Mesenchymal stem cell (in vitro differentiated cells and primary cell): Measurements from ENCODE around the gene SEC16A.
A peak's percentile ranks its signal among the peaks of the same experiment; 100 is the strongest.

ENCODE experiments used
- DNase-seq: peaks from one replicate; pipeline ENCODE4 v3.0.0-alpha.2; 2013
- H2AFZ ChIP-seq: one replicate; pipeline ENCODE4 v1.6.1; 2013; ENCODE audit warnings: low read depth, mild to moderate bottlenecking, control low read depth, inconsistent platforms, low read length, moderate library complexity
- H2AK5ac ChIP-seq: 2 replicates; pipeline ENCODE4 v1.6.1; 2013; ENCODE audit warnings: low read length, moderate library complexity, mild to moderate bottlenecking, inconsistent platforms; ENCODE audit not compliant: severe bottlenecking
- H2BK120ac ChIP-seq: one replicate; pipeline ENCODE4 v1.6.1; 2013; ENCODE audit warnings: low read depth, mild to moderate bottlenecking, inconsistent platforms, low read length, moderate library complexity
- H2BK12ac ChIP-seq, 2 experiments: one replicate each; pipeline ENCODE4 v1.6.1; 2013; ENCODE audit warnings: inconsistent platforms in 2 of 2, low read length in 2 of 2, mild to moderate bottlenecking in 2 of 2, moderate library complexity in 2 of 2, control low read depth in 1 of 2
- H2BK15ac ChIP-seq: one replicate; pipeline ENCODE4 v1.6.1; 2013; ENCODE audit warnings: mild to moderate bottlenecking, low read depth, inconsistent platforms; ENCODE audit not compliant: poor library complexity, severe bottlenecking
- H2BK5ac ChIP-seq: 2 replicates; pipeline ENCODE4 v1.6.1; 2013; ENCODE audit warnings: low read depth, mild to moderate bottlenecking, low read length, control low read depth, inconsistent platforms; ENCODE audit not compliant: poor library complexity, severe bottlenecking
- H3K14ac ChIP-seq, 2 experiments: one replicate each; pipeline ENCODE4 v1.6.1; 2013; ENCODE audit warnings: inconsistent platforms in 2 of 2, low read length in 2 of 2, control low read depth in 1 of 2, mild to moderate bottlenecking in 1 of 2, moderate library complexity in 1 of 2
- H3K18ac ChIP-seq, 2 experiments: one replicate each; pipeline ENCODE4 v1.6.1; 2013; ENCODE audit warnings: inconsistent platforms in 2 of 2, low read length in 2 of 2, control low read depth in 1 of 2, low read depth in 1 of 2, mild to moderate bottlenecking in 1 of 2
- H3K23ac ChIP-seq, 2 experiments: one replicate each; pipeline ENCODE4 v1.6.1; 2013; ENCODE audit warnings: inconsistent platforms in 2 of 2, low read length in 2 of 2, mild to moderate bottlenecking in 2 of 2, moderate library complexity in 2 of 2, control low read depth in 1 of 2
- H3K27ac ChIP-seq: 2 replicates; pipeline ENCODE4 v1.5.1; 2013; ENCODE audit warnings: mild to moderate bottlenecking, moderate library complexity, low read length, control low read depth, inconsistent platforms; ENCODE audit not compliant: poor library complexity, severe bottlenecking
- H3K27me3 ChIP-seq, 2 experiments: 2 replicates each; pipeline versions ENCODE4 v1.6.1 to v1.7.0; 2013; ENCODE audit warnings: low read length in 2 of 2, mild to moderate bottlenecking in 2 of 2, moderate library complexity in 2 of 2, control low read depth in 1 of 2, inconsistent platforms in 1 of 2; ENCODE audit not compliant: control insufficient read depth in 1 of 2, insufficient read depth in 1 of 2
- H3K36me3 ChIP-seq, 2 experiments: 2 replicates each; pipeline versions ENCODE4 v1.6.1 to v1.7.0; 2013; ENCODE audit warnings: low read length in 2 of 2, control low read depth in 1 of 2, inconsistent platforms in 1 of 2, low read depth in 1 of 2, mild to moderate bottlenecking in 1 of 2; ENCODE audit not compliant: insufficient read depth in 2 of 2, control insufficient read depth in 1 of 2
- H3K4ac ChIP-seq, 2 experiments: one replicate each; pipeline ENCODE4 v1.6.1; 2013; ENCODE audit warnings: inconsistent platforms in 2 of 2, low read length in 2 of 2, mild to moderate bottlenecking in 2 of 2, moderate library complexity in 2 of 2, control low read depth in 1 of 2, low read depth in 1 of 2
- H3K4me1 ChIP-seq: 2 replicates; pipeline ENCODE4 v1.6.1; 2013; ENCODE audit warnings: low read depth, low read length, control low read depth; ENCODE audit not compliant: control insufficient read depth, insufficient read depth
- H3K4me2 ChIP-seq: 2 replicates; pipeline ENCODE4 v1.6.1; 2013; ENCODE audit warnings: low read length, mild to moderate bottlenecking, inconsistent platforms; ENCODE audit not compliant: poor library complexity, severe bottlenecking
- H3K4me3 ChIP-seq, 2 experiments: 2 replicates each; pipeline versions ENCODE4 v1.5.1 to v1.7.0; 2013; ENCODE audit warnings: low read length in 2 of 2, mild to moderate bottlenecking in 2 of 2, control low read depth in 1 of 2, low read depth in 1 of 2; ENCODE audit not compliant: insufficient read depth in 1 of 2
- H3K79me1 ChIP-seq: replicated peaks from 2 replicates; pipeline ENCODE4 v1.6.1; 2013; ENCODE audit warnings: mild to moderate bottlenecking, control low read depth, low read length, inconsistent platforms; ENCODE audit not compliant: poor library complexity, severe bottlenecking
- H3K9ac ChIP-seq: 2 replicates; pipeline ENCODE4 v1.7.0; 2013; ENCODE audit warnings: mild to moderate bottlenecking, low read length, moderate library complexity
- H3K9me3 ChIP-seq: 2 replicates; pipeline ENCODE4 v1.7.0; 2013; ENCODE audit warnings: mild to moderate bottlenecking, low read length; ENCODE audit not compliant: control insufficient read depth
- H4K8ac ChIP-seq: one replicate; pipeline ENCODE4 v1.6.1; 2013; ENCODE audit warnings: inconsistent platforms, mild to moderate bottlenecking, low read length, moderate library complexity
- H4K91ac ChIP-seq: one replicate; pipeline ENCODE4 v1.6.1; 2013; ENCODE audit warnings: mild to moderate bottlenecking, low read length, inconsistent platforms
- WGBS: methylation state at CpG from one replicate; pipeline ENCODE4 v1.1.7; 2013; ENCODE audit warnings: mixed read lengths; 5-methylcytosine and 5-hydroxymethylcytosine counted together

The SEC16A gene

GRCh38 chr9:136487672-136488071 lies 4.8 kb upstream of the SEC16A start:
- no peak overlapping the region for H2BK5ac ChIP-seq
- no peak overlapping the region for H3K9ac ChIP-seq
- no peak overlapping the region for H3K27ac ChIP-seq
- H4K8ac ChIP-seq = no peak overlapping the region
- H2AFZ ChIP-seq = no peak overlapping the region
- H3K36me3 ChIP-seq = peaks cover 0 to 5% of the 10 kb centered on the region in 2 experiments
- no peak overlapping the region for H2BK120ac ChIP-seq
- H2BK12ac ChIP-seq = no peak overlapping the region
- DNase-seq = no peak
- no peak overlapping the region for H3K4ac ChIP-seq
- no peak overlapping the region for H2BK15ac ChIP-seq
- peaks cover 16% of the 10 kb centered on the region for H3K4me1 ChIP-seq
- H2AK5ac ChIP-seq = no peak overlapping the region
- no peak overlapping the region for H3K23ac ChIP-seq
- H3K4me3 ChIP-seq = no peak overlapping the region
- no peak overlapping the region for H3K14ac ChIP-seq
- H3K9me3 ChIP-seq = no peaks in the 10 kb centered on the region
- no peak overlapping the region for H3K4me2 ChIP-seq
- 91% methylated on average over 7 of the region's 7 CpGs for WGBS
- H3K27me3 ChIP-seq = peaks cover 16 to 42% of the 10 kb centered on the region in 2 experiments
- no peak overlapping the region for H3K18ac ChIP-seq
- peaks cover 10% of the 10 kb centered on the region for H3K79me1 ChIP-seq
- no peak overlapping the region for H4K91ac ChIP-seq

- no peak overlapping the region for H3K9ac ChIP-seq
- no peak overlapping the region for H4K8ac ChIP-seq
- no peak overlapping the region for H3K27ac ChIP-seq
- H2BK12ac ChIP-seq = no peak overlapping the region
- no peak overlapping the region for H4K91ac ChIP-seq
- H3K14ac ChIP-seq = no peak overlapping the region
- 93% methylated on average over 18 of the region's 18 CpGs for WGBS
- no peak overlapping the region for H3K4ac ChIP-seq
- H3K4me1 ChIP-seq = peaks cover 16% of the 10 kb centered on the region
- DNase-seq = no peak
- no peak overlapping the region for H2AFZ ChIP-seq
- no peak overlapping the region for H3K4me3 ChIP-seq
- H3K23ac ChIP-seq = no peak overlapping the region
- H3K27me3 ChIP-seq = peaks cover 16 to 40% of the 10 kb centered on the region in 2 experiments
- no peak overlapping the region for H2AK5ac ChIP-seq
- peaks cover 10% of the 10 kb centered on the region for H3K79me1 ChIP-seq
- no peaks in the 10 kb centered on the region for H3K9me3 ChIP-seq
- no peak overlapping the region for H3K18ac ChIP-seq
- no peak overlapping the region for H2BK5ac ChIP-seq
- no peak overlapping the region for H2BK15ac ChIP-seq
- no peak overlapping the region for H2BK120ac ChIP-seq
- H3K36me3 ChIP-seq = peaks cover 0 to 4% of the 10 kb centered on the region in 2 experiments
- no peak overlapping the region for H3K4me2 ChIP-seq
These were observed 4.2 kb upstream of the SEC16A start for GRCh38 chr9:136486823-136487620.

GRCh38 chr9:136486131-136486530 lies 3.3 kb upstream of the SEC16A start:
- no peak overlapping the region for H4K91ac ChIP-seq
- H3K27ac ChIP-seq = no peak overlapping the region
- no peak overlapping the region for H3K9ac ChIP-seq
- no peak overlapping the region for H3K14ac ChIP-seq
- no peak overlapping the region for H2BK120ac ChIP-seq
- H2BK12ac ChIP-seq = peak overlapping the region in 1 of 2 experiments; percentile 24
- no peak overlapping the region for H2AK5ac ChIP-seq
- no peak overlapping the region for H3K4ac ChIP-seq
- H2AFZ ChIP-seq = no peak overlapping the region
- peaks cover 0 to 4% of the 10 kb centered on the region in 2 experiments for H3K36me3 ChIP-seq
- no peak overlapping the region for H2BK15ac ChIP-seq
- no peak overlapping the region for H2BK5ac ChIP-seq
- WGBS = 86% methylated on average over 7 of the region's 7 CpGs
- no peak overlapping the region for H3K18ac ChIP-seq
- H3K4me1 ChIP-seq = peaks cover 19% of the 10 kb centered on the region
- no peak overlapping the region for H3K4me2 ChIP-seq
- H3K27me3 ChIP-seq = peaks cover 16 to 40% of the 10 kb centered on the region in 2 experiments
- H3K23ac ChIP-seq = no peak overlapping the region
- peaks cover 10% of the 10 kb centered on the region for H3K79me1 ChIP-seq
- DNase-seq = no peak
- no peaks in the 10 kb centered on the region for H3K9me3 ChIP-seq
- H3K4me3 ChIP-seq = no peak overlapping the region
- no peak overlapping the region for H4K8ac ChIP-seq

GRCh38 chr9:136485049-136486045 lies 2.5 kb upstream of the SEC16A start:
- Histone ChIP-seq H3K18ac (no peak overlapping the region), H3K36me3 (peaks cover 0 to 4% of the 10 kb centered on the region in 2 experiments), H3K4ac (no peak overlapping the region), H3K4me2 (no peak overlapping the region), H3K23ac (no peak overlapping the region), H2AFZ (no peak overlapping the region), H2BK5ac (no peak overlapping the region), H3K9me3 (no peaks in the 10 kb centered on the region), H4K8ac (peak overlapping the region; percentile 22), H3K4me3 (no peak overlapping the region), H3K9ac (peak overlapping the region; percentile 89), H2BK15ac (no peak overlapping the region), H4K91ac (no peak overlapping the region), H3K27ac (no peak overlapping the region), H2BK120ac (no peak overlapping the region), H3K79me1 (peaks cover 10% of the 10 kb centered on the region), H2BK12ac (no peak overlapping the region), H3K4me1 (peaks cover 19% of the 10 kb centered on the region), H3K27me3 (peaks cover 12 to 35% of the 10 kb centered on the region in 2 experiments), H3K14ac (peak overlapping the region in 1 of 2 experiments; percentile 38), H2AK5ac (no peak overlapping the region)
- DNase-seq = peak; percentile 79
- whole genome bisulfite sequencing = 41% methylated on average over 18 of the region's 21 CpGs
